SHP77 (cell line): Measurements from ENCODE around the gene SIX5.

Experiments used
- DNase-seq, 2 experiments: peaks; one replicate each; lab custom pipeline; 2025; lab: John Stamatoyannopoulos, UW

SIX5 gene

GRCh38 chr19:45792470-45793177 lies 23.6 kb upstream of the SIX5 start, which contains the start of gene DMWD:
Gene DMWD (minus strand): TSS chr19:45792845. CDS start chr19:45792756, 89 bp downstream.
- DNase-seq: peak; percentile 97 to 98

- no peak for DNase-seq
These were observed 22.9 kb upstream of the SIX5 start for GRCh38 chr19:45791744-45792469.

- no peak for DNase-seq
These were observed 21.9 kb upstream of the SIX5 start for GRCh38 chr19:45790942-45791341.

GRCh38 chr19:45789035-45789786 lies 20.2 kb upstream of the SIX5 start:
- DNase-seq: no peak

- DNase-seq: no peak
These were observed 17.5 kb upstream of the SIX5 start for GRCh38 chr19:45786533-45786894.

- DNase-seq: no peak
These were observed 16.9 kb upstream of the SIX5 start for GRCh38 chr19:45785781-45786532.

GRCh38 chr19:45785097-45785496 lies 16.0 kb upstream of the SIX5 start:
- DNase-seq: no peak

- no peak for DNase-seq
These were observed 15.0 kb upstream of the SIX5 start for GRCh38 chr19:45784096-45784495.

GRCh38 chr19:45782820-45783785 lies 14.1 kb upstream of the SIX5 start:
- peak in 1 of 2 experiments; percentile 23 for DNase-seq

- DNase-seq: peak in 1 of 2 experiments; percentile 39
These were observed 13.2 kb upstream of the SIX5 start, which contains the start of gene DMPK for GRCh38 chr19:45782162-45782691. Gene DMPK (minus strand): TSS chr19:45782490. CDS start chr19:45782352, 138 bp downstream.

GRCh38 chr19:45781214-45782161 lies 12.4 kb upstream of the SIX5 start:
- peak; percentile 79 to 80 for DNase-seq

- DNase-seq: no peak
These were observed 11.6 kb upstream of the SIX5 start for GRCh38 chr19:45780448-45781213.

GRCh38 chr19:45780146-45780447 lies 11.0 kb upstream of the SIX5 start:
- DNase-seq: no peak

- peak; percentile 69 to 77 for DNase-seq
These were observed 10.4 kb upstream of the SIX5 start for GRCh38 chr19:45779231-45780145.

- no peak for DNase-seq
These were observed 9.1 kb upstream of the SIX5 start for GRCh38 chr19:45778010-45778661.

- no peak for DNase-seq
These were observed 8.4 kb upstream of the SIX5 start for GRCh38 chr19:45777395-45777961.

GRCh38 chr19:45774765-45775164 lies 5.7 kb upstream of the SIX5 start:
- no peak for DNase-seq
